Measurements from ENCODE around the gene SLC25A5.
A peak's percentile ranks its signal among the peaks of the same experiment; 100 is the strongest.

The SLC25A5 gene

GRCh38 chrX:119423631-119424030, 44.6 kb upstream of the SLC25A5 start:
- TF ChIP-seq GABPA (IDR thresholded peaks at IDR 0.05; ENCODE audit: low read depth) (no peak), SPI1 (IDR thresholded peaks at IDR 0.05; ENCODE audit: borderline replicate concordance, low read depth) (no peak), POLR2AphosphoS5 (IDR thresholded peaks at IDR 0.05; ENCODE audit: low read depth) (no peak)
- TF ChIP-seq, protein P1, sequence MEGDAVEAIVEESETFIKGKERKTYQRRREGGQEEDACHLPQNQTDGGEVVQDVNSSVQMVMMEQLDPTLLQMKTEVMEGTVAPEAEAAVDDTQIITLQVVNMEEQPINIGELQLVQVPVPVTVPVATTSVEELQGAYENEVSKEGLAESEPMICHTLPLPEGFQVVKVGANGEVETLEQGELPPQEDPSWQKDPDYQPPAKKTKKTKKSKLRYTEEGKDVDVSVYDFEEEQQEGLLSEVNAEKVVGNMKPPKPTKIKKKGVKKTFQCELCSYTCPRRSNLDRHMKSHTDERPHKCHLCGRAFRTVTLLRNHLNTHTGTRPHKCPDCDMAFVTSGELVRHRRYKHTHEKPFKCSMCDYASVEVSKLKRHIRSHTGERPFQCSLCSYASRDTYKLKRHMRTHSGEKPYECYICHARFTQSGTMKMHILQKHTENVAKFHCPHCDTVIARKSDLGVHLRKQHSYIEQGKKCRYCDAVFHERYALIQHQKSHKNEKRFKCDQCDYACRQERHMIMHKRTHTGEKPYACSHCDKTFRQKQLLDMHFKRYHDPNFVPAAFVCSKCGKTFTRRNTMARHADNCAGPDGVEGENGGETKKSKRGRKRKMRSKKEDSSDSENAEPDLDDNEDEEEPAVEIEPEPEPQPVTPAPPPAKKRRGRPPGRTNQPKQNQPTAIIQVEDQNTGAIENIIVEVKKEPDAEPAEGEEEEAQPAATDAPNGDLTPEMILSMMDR (IDR thresholded peaks at IDR 0.05; ENCODE audit: insufficient read depth, low read length), result no peak
- TF ChIP-seq, protein P2, sequence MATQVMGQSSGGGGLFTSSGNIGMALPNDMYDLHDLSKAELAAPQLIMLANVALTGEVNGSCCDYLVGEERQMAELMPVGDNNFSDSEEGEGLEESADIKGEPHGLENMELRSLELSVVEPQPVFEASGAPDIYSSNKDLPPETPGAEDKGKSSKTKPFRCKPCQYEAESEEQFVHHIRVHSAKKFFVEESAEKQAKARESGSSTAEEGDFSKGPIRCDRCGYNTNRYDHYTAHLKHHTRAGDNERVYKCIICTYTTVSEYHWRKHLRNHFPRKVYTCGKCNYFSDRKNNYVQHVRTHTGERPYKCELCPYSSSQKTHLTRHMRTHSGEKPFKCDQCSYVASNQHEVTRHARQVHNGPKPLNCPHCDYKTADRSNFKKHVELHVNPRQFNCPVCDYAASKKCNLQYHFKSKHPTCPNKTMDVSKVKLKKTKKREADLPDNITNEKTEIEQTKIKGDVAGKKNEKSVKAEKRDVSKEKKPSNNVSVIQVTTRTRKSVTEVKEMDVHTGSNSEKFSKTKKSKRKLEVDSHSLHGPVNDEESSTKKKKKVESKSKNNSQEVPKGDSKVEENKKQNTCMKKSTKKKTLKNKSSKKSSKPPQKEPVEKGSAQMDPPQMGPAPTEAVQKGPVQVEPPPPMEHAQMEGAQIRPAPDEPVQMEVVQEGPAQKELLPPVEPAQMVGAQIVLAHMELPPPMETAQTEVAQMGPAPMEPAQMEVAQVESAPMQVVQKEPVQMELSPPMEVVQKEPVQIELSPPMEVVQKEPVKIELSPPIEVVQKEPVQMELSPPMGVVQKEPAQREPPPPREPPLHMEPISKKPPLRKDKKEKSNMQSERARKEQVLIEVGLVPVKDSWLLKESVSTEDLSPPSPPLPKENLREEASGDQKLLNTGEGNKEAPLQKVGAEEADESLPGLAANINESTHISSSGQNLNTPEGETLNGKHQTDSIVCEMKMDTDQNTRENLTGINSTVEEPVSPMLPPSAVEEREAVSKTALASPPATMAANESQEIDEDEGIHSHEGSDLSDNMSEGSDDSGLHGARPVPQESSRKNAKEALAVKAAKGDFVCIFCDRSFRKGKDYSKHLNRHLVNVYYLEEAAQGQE (IDR thresholded peaks at IDR 0.05; ENCODE audit: insufficient replicate concordance, low read depth), result no peak
- no peak overlapping the region for H3K27ac ChIP-seq (replicated peaks)
- H3K27me3 ChIP-seq (ENCODE audit: insufficient read depth, poor library complexity, severe bottlenecking), result no peaks in the 10 kb centered on the region
- H3K4me3 ChIP-seq (replicated peaks; ENCODE audit: insufficient read depth, low read length), result no peak overlapping the region
- no peak for DNase-seq (ENCODE audit: low read depth in 1 of 2, low spot score in 1 of 2)

DNA sequence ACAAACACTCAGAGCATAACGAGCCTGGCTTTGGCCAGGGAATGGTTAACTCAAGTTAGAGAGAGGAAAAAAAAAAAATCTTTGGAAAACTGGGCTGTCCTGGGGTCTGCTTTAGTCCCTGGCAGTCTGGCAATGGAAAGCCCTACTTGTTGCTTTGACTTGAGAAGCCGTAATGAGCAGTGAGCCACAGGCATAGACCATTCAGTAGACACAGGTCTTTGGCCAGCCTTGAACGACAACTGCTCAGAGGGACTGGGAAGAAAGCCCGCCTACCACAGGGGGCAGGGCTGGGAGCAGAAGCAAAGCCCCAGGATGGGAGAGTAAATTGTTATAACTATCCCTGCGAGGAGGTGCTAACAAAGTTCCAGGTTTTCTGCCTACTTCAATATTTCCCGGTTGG, 43.2 kb upstream of the SLC25A5 start:
- Histone ChIP-seq H3K4me3 (replicated peaks; ENCODE audit: insufficient read depth, low read length) (no peak overlapping the region), H3K27ac (replicated peaks) (no peak overlapping the region), H3K27me3 (ENCODE audit: insufficient read depth, poor library complexity, severe bottlenecking) (no peaks in the 10 kb centered on the region)
- TF ChIP-seq, protein P1 (IDR thresholded peaks at IDR 0.05; ENCODE audit: insufficient read depth, low read length), result no peak
- TF ChIP-seq SPI1 (IDR thresholded peaks at IDR 0.05; ENCODE audit: borderline replicate concordance, low read depth), result no peak
- TF ChIP-seq POLR2AphosphoS5 (IDR thresholded peaks at IDR 0.05; ENCODE audit: low read depth), result no peak
- no peak for TF ChIP-seq GABPA (IDR thresholded peaks at IDR 0.05; ENCODE audit: low read depth)
- TF ChIP-seq, protein P2 (IDR thresholded peaks at IDR 0.05; ENCODE audit: insufficient replicate concordance, low read depth), result no peak
- no peak for DNase-seq (ENCODE audit: low read depth in 1 of 2, low spot score in 1 of 2)

- peak overlapping the region; percentile 82 for H3K27ac ChIP-seq (replicated peaks)
- peak; percentile 25 to 83 for DNase-seq (ENCODE audit: low read depth in 1 of 2, low spot score in 1 of 2)
- H3K4me3 ChIP-seq (replicated peaks; ENCODE audit: insufficient read depth, low read length), result no peak overlapping the region
- TF ChIP-seq SPI1 (IDR thresholded peaks at IDR 0.05; ENCODE audit: borderline replicate concordance, low read depth) (no peak), POLR2AphosphoS5 (IDR thresholded peaks at IDR 0.05; ENCODE audit: low read depth) (peak; percentile 61)
- H3K27me3 ChIP-seq (ENCODE audit: insufficient read depth, poor library complexity, severe bottlenecking), result no peaks in the 10 kb centered on the region
These were observed 41.0 kb upstream of the SLC25A5 start for GRCh38 chrX:119427024-119427794.

DNA sequence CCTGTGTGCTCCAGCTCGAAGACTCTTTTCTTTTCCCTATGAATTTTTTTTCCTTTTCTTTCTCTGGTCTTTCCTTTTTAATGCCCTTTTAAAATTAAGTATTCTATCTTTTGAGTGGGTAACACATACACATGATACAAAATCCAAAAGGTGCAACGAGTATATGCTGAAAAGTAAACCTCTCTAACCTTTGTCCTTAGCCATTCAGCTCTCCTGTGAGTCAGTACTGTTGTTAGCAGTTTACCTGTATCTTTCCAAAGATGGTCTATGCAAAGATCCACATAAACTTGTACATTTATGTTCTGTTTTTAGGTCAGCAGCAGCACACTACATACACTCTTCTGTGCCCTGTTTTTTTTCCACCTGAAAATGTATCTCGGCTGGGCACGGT, 40.5 kb upstream of the SLC25A5 start:
- DNase-seq (ENCODE audit: low read depth in 1 of 2, low spot score in 1 of 2), result no peak
- H3K4me3 ChIP-seq (replicated peaks; ENCODE audit: insufficient read depth, low read length), result no peak overlapping the region
- H3K27ac ChIP-seq (replicated peaks), result peak overlapping the region; percentile 82
- H3K27me3 ChIP-seq (ENCODE audit: insufficient read depth, poor library complexity, severe bottlenecking), result no peaks in the 10 kb centered on the region
- no peak for TF ChIP-seq GABPA (IDR thresholded peaks at IDR 0.05; ENCODE audit: low read depth)
- TF ChIP-seq, protein P1 (IDR thresholded peaks at IDR 0.05; ENCODE audit: insufficient read depth, low read length), result no peak
- no peak for TF ChIP-seq SPI1 (IDR thresholded peaks at IDR 0.05; ENCODE audit: borderline replicate concordance, low read depth)
- TF ChIP-seq, protein P2 (IDR thresholded peaks at IDR 0.05; ENCODE audit: insufficient replicate concordance, low read depth), result no peak
- no peak for TF ChIP-seq POLR2AphosphoS5 (IDR thresholded peaks at IDR 0.05; ENCODE audit: low read depth)

All from HL-60 (cell line).